Middle frontal gyrus (tissue), 1 donor: Measurements from ENCODE around the gene C16orf46.
A peak's percentile ranks its signal among the peaks of the same experiment; 100 is the strongest.

ENCODE experiments used
- DNase-seq: peaks from one replicate; pipeline ENCODE4 v3.0.0-alpha.2; 2015; ENCODE audit warnings: low spot score; ENCODE audit errors: extremely low spot score

The C16orf46 gene

DNA sequence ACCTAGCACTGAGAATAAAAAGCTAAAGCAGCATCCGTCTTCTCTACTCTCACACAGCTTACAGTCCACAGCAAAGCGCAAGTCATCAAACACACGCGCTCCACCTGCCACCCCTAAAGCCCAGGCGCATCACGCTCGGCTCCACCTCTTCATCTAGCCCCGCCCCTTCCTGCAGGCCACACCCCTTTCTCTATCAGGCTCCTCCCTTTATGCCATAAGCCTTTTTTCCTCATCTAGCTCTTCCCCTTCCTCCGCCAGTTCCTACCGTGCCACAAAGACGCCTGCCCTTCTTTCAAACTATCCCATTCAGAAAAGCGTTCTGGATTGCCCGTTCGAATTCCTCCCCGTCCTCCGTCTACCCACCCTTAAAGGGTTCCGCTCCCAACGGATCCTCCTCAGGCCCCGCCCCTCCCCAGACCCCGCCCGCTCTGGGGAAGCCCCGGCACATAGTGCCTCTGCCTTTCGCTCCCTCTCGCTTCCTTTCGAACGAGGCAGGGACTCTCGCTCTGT, 417 bp downstream of the C16orf46 start:
- DNase-seq = peak; percentile 57

DNA sequence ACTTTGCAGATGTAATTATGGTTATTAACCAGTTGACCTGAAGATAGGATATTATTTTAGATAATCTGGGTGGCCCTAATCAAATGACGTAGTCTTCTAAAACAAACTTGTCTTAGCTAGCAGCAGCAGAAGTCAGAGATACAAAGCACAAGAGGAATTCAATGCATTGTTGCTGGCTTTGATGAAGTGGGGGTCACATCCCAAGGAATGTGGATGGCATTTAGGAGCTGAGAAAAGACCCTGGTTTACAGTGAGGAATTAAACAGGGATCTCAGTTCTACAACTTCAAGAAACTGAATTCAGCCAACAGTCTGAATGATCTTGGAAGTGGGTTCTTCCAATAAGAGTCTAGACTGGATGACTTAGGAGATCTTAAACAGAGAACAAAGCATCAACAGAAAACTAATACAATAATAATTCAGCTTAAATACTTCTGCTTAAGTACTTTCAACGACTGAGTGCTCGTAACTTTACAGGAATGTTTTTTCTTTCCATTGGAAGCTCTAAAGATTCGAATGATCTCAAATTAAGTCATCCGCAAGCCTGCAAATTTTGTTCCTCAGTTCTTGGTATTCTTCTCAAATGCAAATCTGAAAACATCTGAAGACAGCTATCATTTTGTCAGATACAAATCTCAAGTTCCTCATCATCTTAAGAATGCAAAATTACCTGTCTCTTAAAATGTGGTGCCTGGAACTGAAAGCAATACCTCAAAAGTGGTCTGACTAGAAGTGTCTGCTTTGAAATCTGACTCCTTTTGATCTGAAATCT, 3.3 kb downstream of the C16orf46 start:
- no peak for DNase-seq

DNA sequence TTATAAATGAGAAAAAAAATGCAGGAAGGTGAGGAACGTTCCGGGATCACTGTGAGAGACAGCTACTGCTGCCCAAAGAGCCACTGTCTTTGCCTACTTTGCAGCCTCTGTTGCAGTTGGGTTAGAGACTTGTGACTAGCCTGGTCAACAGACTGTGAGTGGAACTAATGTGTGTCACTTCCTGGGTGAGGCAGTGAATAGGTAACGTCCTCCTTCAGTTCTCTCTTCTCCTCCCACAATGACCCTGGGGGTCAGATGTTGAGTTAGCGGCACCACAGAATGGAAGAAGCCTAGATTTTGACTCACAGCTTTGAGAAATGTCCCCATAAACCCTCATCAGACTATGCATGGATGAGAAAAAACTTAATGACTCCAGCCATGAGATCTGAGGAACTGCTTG, 5.2 kb downstream of the C16orf46 start:
- DNase-seq = no peak

DNA sequence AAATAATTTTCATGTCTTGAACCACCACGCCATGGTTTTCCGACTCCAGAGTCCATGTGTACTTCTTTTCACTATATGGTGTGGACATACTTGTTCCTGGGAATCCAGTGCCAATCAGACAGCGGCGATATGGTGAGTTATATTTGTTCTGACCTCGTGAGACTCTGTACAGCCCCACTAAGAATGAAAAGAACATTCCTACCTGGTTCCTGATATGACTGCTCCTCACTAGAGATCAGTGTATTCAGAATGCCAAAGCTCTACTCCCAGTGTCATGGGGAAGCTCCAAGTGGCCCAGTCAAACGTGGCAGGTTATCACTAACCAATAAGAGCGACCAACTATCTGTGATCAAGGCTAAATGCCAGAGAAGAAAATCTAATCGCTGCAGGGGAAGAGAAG, 6.1 kb downstream of the C16orf46 start:
- no peak for DNase-seq

DNA sequence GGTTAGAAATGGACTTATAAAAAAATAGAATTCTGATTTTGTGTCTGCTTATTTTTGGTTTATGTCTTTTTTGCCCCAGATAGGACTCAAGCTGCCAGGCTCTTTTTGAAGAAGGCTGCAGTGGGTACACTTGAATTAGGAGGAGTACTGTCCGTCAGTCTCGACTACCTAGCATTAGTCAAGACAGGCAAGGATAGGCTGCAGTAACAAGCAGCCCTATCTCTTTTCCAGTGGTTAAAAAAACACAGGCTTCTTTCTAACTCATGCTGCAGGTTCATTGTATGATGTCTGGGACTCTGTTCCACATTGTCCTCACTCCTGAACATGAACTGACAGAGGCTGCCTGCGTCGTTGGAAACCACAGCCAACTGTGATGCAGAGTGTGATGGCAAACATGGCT, 8.0 kb downstream of the C16orf46 start:
- no peak for DNase-seq

DNA sequence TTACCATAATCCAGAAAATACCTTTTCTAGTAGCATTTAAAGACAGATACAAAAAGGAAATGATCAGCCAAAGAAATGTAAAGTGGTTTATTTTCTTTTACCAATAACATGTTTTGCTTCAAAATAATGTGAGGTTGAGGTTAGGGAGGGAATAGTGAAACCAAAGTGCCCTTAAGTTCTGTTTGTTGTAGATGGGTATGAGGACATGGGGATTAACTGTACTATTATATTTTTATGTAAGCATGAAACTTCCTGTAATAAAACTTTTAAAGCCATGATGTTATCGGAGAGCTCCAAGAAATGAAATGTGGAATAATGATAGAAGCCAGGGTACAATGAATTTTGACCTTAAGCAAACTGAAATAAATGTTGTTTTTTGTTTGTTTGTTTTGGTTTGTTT, 9.9 kb downstream of the C16orf46 start:
- DNase-seq = no peak

DNA sequence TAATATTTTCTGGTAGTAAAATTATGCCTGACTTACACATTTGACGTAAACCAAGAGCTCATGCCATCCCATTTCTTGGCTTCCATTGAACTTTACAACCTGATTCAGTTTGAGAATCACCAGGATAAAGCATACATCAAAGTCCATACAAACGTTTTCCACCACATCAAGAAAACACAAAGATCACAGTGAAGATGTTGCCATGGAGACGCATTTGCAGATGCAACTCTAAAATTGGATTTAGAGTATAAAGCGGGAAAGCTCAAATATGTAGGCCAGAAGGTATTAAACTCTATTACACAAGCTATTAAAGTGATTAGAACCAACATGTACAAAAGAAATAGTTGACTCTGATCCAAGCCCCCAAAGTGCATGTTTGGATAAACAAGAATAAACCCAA, 10.4 kb downstream of the C16orf46 start:
- no peak for DNase-seq

DNA sequence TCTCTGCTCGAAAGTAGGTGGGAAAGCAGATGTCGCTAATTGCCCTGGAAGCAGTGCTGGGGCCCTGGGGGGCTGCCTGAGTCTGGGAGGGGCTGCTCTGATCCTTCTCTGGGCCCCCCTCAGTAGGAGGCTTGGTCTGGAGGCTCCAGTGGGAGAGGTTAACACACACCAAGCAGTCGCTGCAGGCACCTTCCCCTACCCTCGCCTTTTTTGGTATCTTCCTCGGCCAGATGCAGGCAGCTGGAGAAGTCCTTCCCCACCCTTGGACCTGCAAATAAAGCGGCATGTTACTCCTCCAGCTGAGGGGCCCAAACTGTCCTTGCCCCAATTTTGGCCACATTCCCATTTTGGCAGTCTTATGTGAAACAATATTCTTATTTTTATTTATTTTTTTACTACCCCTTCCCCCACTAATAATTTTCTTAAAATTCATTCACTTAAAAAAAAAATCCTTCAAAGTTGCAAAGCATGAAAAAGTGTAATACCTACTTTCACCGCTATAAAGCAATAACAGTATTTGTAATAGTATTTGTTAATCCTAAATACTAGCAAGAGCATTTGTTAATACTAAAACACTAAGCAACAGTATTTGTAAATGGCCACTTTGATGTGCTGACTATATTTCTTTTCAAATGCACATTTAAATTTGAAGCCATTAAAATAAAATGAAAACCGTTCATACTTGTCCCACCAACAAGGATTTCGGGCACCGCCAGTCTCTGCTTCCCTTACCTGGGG, 15.0 kb downstream of the C16orf46 start:
- DNase-seq = no peak

DNA sequence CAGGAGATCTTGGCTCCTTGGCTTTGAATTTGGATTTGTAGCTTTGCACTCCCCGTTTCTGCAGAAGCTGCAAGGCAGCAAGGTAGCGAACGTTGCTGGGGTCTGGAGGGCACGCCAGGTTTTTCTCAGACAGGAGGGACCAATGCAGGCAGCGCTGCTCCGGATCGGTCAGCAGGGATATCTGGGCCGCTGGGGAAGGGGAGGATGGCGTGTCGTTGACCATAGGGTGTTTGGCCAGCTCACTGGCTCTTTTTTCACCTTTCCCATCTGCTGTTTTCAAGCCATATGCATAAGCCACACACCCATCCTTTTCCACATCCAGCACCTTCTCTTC, 15.8 kb downstream of the C16orf46 start:
- DNase-seq = no peak

DNA sequence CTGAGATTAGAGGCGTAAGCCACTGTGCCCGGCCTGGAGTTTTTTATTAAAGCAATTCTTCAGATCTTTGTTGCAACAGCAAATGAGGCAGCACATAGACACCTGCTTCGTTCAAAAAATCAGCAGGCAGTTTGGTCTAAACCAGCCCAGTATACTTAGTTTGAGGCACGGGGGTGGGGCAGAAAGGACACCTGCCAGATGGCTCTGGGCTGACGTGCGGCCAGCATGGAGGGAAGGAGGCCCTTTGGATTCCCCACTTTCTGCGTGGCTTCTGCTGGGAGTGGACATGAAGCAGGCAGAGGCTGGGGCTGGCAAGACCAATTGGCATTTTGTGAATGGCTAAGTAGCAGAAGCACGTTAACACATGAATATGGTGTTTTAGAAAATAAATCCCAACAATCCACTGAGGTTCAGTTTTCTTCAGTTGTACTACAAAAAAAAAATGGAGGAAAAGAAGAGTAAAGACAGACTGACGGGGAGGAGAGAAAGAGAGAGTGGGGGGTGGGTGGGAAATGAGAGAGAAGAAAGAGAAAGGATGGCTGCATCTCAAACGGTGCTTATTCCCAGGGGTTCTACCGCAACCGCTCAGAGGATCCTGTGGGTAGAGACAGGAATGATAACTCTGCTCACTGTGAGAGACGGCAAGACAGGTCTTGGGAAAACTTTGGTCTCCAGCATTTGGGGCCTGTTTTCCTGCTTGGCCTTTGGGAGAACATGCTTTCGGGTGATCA, 16.3 kb downstream of the C16orf46 start:
- DNase-seq = no peak

DNA sequence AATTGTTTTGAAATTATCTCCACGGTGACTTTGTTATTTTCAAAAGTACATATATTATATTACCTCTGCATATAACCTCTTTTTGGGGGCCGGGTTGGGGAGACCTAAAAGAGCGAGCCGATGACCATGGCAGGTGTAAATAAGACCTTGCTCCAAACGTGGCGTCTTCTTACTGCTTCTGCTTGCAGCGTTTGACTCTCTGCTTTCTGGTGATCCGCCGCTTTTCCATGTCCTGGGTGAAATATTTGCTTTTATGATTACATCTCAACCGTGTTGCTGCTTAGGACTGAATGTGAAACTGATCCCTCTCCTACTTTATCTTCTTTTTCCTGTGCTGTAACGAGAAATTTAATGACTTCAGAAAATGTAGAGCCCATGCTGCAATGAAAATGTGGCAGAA, 23.3 kb downstream of the C16orf46 start:
- no peak for DNase-seq

DNA sequence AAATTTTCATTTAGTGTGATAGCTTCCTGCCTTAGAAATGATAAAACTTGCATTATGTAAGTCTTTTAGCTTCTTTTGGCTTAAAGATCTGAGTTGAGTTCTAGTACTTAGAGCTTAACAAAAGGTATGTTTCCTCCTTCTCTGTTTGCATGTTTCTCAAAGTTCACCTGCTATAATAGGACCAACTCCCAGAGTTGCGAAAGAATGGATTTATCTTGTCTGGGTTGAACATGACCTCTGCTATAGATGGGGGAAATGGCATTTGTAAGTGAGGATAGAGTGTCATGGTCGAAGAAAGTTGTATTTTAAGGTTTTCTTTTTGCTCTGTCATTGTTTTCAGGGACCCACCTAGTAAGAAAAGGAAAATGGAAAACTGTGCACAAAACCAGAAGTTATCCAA, 34.2 kb downstream of the C16orf46 start:
- no peak for DNase-seq

DNA sequence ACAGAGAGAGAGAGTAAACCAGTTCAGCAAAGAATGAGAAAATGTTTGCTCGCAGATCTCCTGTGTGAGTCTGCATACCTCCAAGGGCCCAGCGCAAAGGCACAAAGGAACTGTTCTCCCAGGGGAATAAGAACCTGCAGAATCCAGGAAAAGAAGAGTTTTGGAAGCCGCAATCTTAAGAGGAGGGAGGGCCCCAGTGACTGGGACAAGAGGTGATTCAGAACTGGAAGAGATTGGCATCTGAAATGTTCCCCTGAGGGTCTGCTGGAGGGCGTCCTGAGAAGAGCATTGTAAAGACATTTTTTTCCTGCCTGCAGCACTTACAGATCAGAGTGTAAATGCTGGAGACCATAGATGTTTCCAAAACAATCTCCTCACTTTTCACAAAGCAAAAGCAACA, 35.3 kb downstream of the C16orf46 start:
- DNase-seq = no peak

DNA sequence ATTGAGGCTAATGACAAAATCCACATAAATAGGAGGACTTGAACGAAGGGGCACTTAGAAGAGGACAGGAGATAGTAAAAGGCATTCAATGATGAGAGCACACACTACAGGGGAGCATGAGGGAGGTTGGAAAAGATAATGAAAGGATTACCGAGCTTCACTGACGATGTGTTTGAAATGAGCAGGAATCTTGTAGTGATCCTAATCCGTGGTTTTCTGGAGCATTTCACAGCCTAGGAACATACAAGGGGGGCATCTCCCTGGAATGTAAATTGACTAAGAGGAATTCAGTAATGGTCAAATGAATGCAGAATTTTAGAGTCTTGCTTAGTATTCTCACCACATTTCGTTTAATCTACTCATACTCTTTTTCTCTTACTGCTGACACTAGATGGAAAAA, 36.2 kb downstream of the C16orf46 start:
- DNase-seq = no peak

DNA sequence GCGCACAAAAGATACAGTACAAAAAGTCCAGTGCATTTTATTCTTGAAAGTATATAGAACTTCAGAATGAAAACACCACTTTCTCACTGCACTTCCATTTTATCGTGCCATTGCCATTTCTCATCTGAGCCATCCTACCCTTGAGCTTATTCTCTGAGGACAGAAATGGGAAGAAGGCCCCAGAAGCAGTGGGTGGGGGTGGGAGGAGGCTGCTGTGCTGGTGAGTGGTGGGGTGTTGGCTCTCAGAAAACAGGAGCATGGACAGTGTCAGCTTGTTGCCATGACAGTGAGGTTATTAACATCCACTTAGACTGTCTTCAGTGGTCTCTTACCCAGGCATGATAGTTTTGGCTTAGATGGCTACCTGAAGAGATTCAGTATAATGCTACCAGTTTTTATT, 36.9 kb downstream of the C16orf46 start:
- no peak for DNase-seq

DNA sequence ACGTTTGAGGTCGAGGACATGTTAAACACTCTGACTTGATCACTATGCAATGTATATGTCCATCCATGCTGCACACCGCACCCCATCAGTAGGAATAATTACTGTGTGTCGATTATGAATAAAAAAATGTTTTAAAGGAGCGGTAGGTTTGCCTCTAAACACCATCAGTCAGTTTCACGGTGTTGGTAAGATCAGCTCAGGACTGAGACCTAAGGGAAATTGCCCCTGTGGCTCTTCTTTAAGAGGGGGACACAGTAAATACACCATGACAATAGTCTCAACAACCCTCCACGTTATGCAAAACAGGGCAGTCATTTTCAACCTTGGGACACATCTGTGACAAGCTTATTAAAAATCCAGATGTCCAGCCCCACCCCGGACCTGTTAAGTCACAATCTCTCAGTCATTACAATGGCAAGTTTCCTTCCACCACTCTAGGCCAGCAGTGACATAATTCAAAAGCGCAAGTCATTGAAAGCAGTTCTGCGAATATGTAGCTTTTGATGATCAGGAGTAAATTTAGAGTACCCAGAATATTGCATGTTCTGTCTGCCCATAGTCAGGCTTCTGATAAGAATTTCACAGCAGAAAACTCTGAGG, 40.2 kb downstream of the C16orf46 start:
- no peak for DNase-seq

DNA sequence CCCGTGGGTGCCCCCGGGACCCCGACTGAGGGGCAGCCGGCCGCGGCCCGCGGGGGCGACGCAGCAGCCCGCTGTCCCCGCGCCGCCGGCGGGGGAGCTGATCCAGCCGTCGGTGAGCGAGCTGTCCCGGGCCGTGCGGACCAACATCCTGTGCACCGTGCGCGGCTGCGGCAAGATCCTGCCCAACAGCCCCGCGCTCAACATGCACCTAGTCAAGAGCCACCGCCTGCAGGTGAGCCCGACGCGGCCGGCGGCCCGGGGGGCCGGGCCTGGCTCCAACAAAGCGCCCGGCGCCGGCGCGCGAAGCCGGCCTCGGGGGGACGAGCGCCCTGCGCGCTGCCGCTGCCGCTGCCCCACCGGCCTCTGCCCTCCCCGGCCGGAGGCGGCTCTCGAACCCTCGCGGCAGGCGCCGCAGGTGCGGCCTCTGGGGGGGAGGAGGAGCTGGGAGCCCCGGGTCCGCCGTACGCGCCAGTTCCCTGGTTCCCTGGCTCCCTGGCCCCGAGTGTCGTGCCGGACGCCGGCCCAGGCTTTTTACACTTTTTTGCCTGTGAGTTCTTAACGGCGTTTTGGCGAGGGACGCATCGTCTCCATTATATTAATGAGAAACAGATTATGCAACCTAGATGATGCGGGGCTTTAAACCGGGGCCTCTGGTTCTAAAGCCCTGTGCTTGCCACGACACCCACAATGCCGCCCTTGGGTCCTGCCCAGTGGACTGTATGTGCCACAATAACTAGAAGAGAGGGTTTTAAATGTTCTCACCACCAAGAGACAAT, 40.9 kb downstream of the C16orf46 start:
- DNase-seq = no peak

DNA sequence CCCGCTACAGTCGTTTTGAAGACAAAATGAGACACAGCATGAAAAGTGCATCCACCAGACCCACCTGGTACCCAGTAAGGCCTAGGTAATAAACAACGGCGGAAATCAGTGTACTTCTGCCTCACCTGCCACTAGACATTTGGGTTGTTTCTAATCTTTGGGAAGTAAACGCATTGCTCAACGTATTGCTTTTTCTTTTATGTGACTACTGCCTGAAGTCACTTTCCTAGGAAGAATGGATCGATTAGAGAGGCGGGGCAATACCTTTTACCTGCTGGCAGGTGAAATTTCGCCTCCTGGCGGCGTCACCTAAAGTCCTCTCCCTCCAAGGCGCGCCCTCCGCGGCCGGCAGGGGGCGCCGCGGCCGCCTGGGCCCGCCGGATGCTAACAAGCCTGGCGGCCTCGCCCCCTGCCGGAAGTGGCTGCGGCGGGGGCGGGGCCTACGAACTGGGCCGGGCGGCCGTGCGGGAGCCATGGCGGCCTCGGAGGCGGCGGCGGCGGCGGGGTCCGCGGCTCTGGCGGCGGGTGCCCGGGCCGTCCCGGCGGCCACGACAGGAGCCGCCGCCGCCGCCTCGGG, 41.6 kb downstream of the C16orf46 start, which contains the start of gene ATMIN:
Gene ATMIN, plus strand, starts transcription at position 445 of the 577 bp plus-strand sequence. Its CDS starts 29 bp downstream, at position 474.
- peak; percentile 86 for DNase-seq

DNA sequence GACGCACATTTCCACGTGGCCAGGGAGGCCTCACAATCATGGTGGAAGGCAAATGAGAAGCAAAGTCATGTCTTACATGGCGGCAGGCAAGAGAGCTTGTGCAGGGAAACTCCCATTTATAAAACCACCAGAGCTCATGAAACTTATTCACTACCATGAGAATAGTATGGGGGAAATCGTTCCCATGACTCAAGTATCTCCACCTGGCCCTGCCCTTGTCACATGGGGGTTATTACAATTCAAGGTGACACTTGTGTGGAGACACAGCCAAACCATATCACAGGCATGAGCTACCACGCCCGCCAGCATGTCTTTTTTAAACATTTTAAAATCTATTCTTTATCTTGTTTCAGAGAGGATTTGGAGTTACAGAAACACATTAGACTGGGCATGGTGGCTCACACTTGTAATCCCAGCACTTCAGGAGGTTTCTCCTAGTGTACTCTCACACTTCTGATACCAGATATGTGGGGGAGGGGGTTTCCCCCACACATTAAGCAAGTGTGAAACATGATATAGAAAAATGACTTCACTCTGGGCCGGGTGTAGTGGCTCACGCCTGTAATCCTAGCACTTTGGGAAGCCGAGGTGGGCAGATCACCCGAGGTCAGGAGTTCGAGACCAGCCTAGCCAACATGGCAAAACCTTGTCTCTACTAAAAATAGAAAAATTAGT, 47.0 kb downstream of the C16orf46 start:
- DNase-seq = no peak

DNA sequence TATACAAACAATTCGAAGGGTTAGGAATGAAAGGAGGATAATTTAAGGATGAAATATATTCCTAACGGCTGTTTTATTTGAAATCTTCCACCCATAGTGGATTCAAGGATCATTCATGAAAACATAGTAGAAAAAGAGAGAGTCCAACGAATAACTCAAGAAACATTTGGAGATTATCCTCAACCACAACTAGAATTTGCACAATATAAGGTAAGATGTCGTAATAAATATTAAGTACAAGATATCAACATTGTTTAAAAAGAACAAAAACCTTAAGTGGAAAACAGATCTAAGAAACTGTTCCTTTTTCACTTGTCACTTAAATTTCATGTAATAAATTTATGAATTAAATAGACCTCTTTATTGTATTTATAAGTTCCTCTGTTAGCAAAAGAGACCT, 50.6 kb downstream of the C16orf46 start:
- no peak for DNase-seq
